Nephron (organoid): ENCODE measurements around the gene HLA-DMB.

Source experiments
- H3K27ac Mint-ChIP-seq, 3 experiments: 2 replicates each; pipeline ENCODE4 v1.8.0; 2020; ENCODE audit warnings: mixed read lengths in 3 of 3, mild to moderate bottlenecking in 2 of 3, moderate library complexity in 1 of 3
- H3K27me3 Mint-ChIP-seq: 2 replicates; pipeline ENCODE4 v1.8.0; 2021; ENCODE audit warnings: low read depth, mild to moderate bottlenecking, moderate library complexity, mixed read lengths
- H3K36me3 Mint-ChIP-seq: 2 replicates; pipeline ENCODE4 v1.8.0; 2020; ENCODE audit warnings: low read depth, mixed read lengths
- H3K4me1 Mint-ChIP-seq: 2 replicates; pipeline ENCODE4 v1.8.0; 2020; ENCODE audit warnings: mixed read lengths
- H3K4me3 Mint-ChIP-seq, 3 experiments: 2 replicates each; pipeline ENCODE4 v1.8.0; 2020; ENCODE audit warnings: mild to moderate bottlenecking in 3 of 3, mixed read lengths in 3 of 3, moderate library complexity in 2 of 3
- H3K9me3 Mint-ChIP-seq: 2 replicates; pipeline ENCODE4 v1.8.0; 2020; ENCODE audit warnings: mixed read lengths
- TF ChIP-seq, protein P1 (sequence below), 3 experiments: fragments of 200-600 bp; sonication (generic); IDR thresholded peaks; one replicate each; pipeline ENCODE4 v1.5.0; 2021; ENCODE audit warnings: antibody characterized with exemption in 3 of 3; ENCODE audit not compliant: unreplicated experiment in 3 of 3

Gene HLA-DMB

DNA sequence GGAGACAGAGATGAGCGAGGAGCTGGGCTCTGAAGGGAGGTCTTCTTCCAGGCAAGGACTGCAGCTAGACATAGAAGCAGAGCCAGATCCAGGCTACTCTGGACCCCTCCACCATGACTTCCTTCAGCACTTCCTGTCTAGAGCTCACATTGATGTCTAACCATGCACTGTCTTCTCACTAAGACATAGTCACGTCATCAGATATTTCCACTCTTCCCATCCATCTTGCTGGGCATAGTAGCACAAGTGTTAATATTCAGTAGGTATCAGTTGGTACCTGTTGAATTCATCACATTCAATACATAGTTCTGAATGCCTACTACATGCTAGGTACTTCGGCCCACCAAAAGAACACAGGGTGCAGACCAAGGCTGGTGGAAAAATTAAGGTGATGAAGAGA, 9.2 kb upstream of the HLA-DMB start:
- TF ChIP-seq, protein P1, sequence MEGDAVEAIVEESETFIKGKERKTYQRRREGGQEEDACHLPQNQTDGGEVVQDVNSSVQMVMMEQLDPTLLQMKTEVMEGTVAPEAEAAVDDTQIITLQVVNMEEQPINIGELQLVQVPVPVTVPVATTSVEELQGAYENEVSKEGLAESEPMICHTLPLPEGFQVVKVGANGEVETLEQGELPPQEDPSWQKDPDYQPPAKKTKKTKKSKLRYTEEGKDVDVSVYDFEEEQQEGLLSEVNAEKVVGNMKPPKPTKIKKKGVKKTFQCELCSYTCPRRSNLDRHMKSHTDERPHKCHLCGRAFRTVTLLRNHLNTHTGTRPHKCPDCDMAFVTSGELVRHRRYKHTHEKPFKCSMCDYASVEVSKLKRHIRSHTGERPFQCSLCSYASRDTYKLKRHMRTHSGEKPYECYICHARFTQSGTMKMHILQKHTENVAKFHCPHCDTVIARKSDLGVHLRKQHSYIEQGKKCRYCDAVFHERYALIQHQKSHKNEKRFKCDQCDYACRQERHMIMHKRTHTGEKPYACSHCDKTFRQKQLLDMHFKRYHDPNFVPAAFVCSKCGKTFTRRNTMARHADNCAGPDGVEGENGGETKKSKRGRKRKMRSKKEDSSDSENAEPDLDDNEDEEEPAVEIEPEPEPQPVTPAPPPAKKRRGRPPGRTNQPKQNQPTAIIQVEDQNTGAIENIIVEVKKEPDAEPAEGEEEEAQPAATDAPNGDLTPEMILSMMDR (IDR thresholded peaks at IDR 0.05; ENCODE audit: unreplicated experiment in 3 of 3) = no peak
- H3K27me3 Mint-ChIP-seq = no peaks in the 10 kb centered on the region
- H3K36me3 Mint-ChIP-seq = no peaks in the 10 kb centered on the region
- H3K4me1 Mint-ChIP-seq = peaks cover 19% of the 10 kb centered on the region
- no peak overlapping the region for H3K4me3 Mint-ChIP-seq
- no peak overlapping the region for H3K27ac Mint-ChIP-seq
- no peaks in the 10 kb centered on the region for H3K9me3 Mint-ChIP-seq

DNA sequence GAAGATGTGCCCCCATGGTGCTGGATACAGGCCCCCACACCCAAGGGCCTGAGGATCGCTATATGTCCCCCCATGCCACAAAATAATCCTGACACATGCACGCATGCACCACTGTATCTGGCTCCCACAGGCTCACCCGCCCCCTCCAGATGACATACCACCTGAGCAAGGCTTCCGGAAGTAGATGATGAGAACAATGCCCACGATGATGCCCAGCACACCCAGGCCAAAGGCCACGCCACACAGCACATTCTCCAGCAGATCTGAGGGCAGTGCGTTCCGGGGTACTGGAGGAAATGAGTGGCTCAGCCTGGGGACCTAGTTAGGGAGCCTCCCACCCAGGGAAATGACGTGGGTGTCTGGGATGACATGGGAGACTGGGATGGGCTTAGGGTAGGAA, 8.3 kb upstream of the HLA-DMB start:
- Mint-ChIP-seq H3K36me3 (no peaks in the 10 kb centered on the region), H3K4me1 (peaks cover 15% of the 10 kb centered on the region), H3K27me3 (no peaks in the 10 kb centered on the region), H3K4me3 (no peak overlapping the region), H3K9me3 (no peaks in the 10 kb centered on the region), H3K27ac (no peak overlapping the region)
- TF ChIP-seq, protein P1 (IDR thresholded peaks at IDR 0.05; ENCODE audit: unreplicated experiment in 3 of 3) = no peak

DNA sequence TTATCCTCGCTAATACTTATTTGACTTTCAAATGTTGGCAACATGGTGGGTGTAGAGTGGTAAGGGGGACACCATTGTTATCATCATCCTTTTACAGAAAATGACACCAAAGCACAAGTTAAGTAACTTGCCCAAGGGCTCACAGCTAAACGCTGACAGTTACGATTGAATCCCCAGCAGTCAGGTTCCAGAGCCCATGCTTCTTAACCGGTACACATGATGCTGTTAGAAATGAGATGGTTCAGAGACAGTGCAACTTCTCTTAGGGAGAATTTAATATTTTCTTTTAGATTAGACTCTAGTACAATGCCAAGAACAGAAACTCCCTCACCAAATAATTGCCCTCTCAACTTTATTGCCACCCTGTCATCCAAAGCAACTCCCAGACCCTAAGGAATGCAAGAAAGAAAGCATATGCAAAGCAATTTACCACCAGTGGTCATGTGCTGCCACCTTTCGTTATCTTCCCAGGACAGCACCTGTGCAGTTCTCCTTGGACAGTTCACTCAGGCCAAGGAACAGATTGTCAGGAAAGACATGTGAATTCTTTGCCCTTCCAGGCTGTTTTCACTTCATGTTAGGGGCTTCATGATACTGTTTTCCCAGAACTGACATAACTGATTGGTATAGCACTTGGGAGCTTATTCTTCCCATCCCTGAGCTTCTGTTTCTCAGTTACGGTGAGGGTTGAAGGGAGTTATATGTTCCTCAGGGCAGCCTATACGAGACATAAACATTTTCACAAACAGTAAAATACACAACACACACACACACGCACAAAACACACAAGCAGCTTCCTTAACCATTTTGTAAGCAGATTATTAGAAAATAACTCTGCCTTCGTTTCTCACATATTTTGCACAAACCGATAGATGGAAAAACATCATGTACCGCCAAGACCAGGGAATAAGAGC, 7.0 kb upstream of the HLA-DMB start:
- Mint-ChIP-seq H3K27ac (no peak overlapping the region), H3K4me1 (peaks cover 10% of the 10 kb centered on the region), H3K9me3 (no peaks in the 10 kb centered on the region), H3K27me3 (no peaks in the 10 kb centered on the region), H3K36me3 (no peaks in the 10 kb centered on the region), H3K4me3 (no peak overlapping the region)
- TF ChIP-seq, protein P1 (IDR thresholded peaks at IDR 0.05; ENCODE audit: unreplicated experiment in 3 of 3) = peak; percentile 71 to 80 (median 79)

DNA sequence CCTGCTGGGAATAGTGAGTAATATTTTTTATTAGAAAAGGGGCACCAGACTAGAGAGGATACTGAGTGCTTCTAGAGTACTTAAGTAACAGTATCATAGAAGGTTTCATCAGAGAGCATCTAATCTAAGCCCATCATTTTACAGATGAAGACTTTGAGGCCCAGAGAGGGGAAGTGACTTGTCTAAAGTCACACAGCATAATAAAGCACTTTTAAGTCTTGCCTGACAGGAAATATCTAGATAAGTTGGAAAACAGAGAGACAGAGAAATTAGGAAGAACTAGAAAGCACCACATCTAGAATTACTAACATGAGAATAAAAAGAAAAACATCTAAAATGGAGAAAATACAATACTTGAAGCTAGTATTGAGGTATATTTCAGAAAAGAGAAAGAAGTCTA, 6.1 kb upstream of the HLA-DMB start:
- Mint-ChIP-seq H3K27ac (no peak overlapping the region), H3K9me3 (no peaks in the 10 kb centered on the region), H3K4me1 (peaks cover 10% of the 10 kb centered on the region), H3K36me3 (no peaks in the 10 kb centered on the region), H3K4me3 (no peak overlapping the region), H3K27me3 (no peaks in the 10 kb centered on the region)
- TF ChIP-seq, protein P1 (IDR thresholded peaks at IDR 0.05; ENCODE audit: unreplicated experiment in 3 of 3) = no peak

DNA sequence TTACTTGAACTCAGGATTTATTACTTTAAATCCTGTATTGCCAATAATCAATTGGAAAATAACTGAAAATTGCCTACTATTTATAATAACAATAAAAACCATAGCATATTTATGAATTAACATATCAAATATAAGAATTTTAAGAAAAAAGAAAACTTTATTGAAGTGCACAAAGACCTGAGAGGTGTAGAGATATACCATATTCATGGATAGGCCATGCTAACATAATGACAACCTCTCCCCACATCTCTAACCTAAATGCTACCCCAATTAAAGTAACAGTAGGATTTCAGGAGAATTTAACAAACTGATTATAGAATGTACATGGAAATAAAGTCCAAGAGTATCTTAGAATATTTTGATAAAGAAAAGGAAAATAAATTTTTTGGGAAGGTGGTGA, 5.1 kb upstream of the HLA-DMB start:
- H3K9me3 Mint-ChIP-seq = no peaks in the 10 kb centered on the region
- H3K4me1 Mint-ChIP-seq = peaks cover 17% of the 10 kb centered on the region
- peaks cover under 1% of the 10 kb centered on the region for H3K27me3 Mint-ChIP-seq
- no peak overlapping the region for H3K4me3 Mint-ChIP-seq
- H3K27ac Mint-ChIP-seq = no peak overlapping the region
- no peaks in the 10 kb centered on the region for H3K36me3 Mint-ChIP-seq
- TF ChIP-seq, protein P1 (IDR thresholded peaks at IDR 0.05; ENCODE audit: unreplicated experiment in 3 of 3) = no peak
